ENCODE data around the gene JAKMIP3.

Gene JAKMIP3

DNA sequence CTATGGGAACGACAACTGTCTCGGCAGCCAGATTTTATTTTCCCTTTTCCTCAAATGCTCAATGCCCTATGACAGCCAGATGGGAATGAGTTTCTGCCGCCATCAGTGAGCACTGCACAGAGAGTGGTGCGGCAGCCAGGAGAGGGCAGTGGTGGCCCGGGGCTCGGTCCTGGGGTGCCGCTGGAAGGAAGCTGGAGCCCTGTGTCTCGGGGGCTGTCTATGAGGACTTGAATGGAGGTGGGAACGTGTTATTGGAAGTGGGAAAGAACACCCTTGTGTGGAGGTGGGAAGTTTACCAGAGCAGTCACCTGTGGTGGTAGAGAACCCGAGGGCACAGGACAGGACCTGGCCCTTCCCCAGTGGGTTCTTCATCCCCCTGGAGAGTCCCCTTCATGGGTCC, 35.8 kb downstream of the JAKMIP3 start:
- H3K4me3 ChIP-seq (replicated peaks; ENCODE audit: low read depth, low read length): no peak overlapping the region
- no peak for TF ChIP-seq CTCF (IDR thresholded peaks at IDR 0.05; ENCODE audit: low read length, missing control alignments)
- no peak for DNase-seq (ENCODE audit: low read depth)

- TF ChIP-seq CTCF (IDR thresholded peaks at IDR 0.05; ENCODE audit: low read length, missing control alignments): no peak
- no peak for DNase-seq (ENCODE audit: low read depth)
- H3K4me3 ChIP-seq (replicated peaks; ENCODE audit: low read depth, low read length): no peak overlapping the region
Observed at GRCh38 chr10:132102071-132102716, 36.4 kb downstream of the JAKMIP3 start.

DNA sequence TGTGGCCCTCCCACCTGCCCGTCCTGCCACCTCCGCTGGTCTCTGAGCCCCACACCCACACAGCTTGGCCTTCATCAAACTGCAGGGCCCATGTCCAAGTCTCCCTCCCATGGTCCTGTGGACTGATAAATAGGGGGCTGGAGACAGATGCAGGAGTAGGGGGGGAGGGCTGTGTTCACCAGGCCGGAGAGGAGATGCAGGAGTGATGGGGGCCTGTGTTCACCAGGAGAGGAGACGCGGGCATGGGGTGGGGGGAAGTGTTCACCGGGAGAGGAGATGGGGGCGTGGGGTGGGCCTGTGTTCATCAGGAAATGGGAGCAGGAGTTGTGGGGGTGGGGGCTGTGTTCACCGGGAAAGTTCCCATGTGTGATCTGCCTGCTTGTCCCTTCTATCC, 37.0 kb downstream of the JAKMIP3 start:
- DNase-seq (ENCODE audit: low read depth): no peak
- H3K4me3 ChIP-seq (replicated peaks; ENCODE audit: low read depth, low read length): no peak overlapping the region
- TF ChIP-seq CTCF (IDR thresholded peaks at IDR 0.05; ENCODE audit: low read length, missing control alignments): no peak

DNA sequence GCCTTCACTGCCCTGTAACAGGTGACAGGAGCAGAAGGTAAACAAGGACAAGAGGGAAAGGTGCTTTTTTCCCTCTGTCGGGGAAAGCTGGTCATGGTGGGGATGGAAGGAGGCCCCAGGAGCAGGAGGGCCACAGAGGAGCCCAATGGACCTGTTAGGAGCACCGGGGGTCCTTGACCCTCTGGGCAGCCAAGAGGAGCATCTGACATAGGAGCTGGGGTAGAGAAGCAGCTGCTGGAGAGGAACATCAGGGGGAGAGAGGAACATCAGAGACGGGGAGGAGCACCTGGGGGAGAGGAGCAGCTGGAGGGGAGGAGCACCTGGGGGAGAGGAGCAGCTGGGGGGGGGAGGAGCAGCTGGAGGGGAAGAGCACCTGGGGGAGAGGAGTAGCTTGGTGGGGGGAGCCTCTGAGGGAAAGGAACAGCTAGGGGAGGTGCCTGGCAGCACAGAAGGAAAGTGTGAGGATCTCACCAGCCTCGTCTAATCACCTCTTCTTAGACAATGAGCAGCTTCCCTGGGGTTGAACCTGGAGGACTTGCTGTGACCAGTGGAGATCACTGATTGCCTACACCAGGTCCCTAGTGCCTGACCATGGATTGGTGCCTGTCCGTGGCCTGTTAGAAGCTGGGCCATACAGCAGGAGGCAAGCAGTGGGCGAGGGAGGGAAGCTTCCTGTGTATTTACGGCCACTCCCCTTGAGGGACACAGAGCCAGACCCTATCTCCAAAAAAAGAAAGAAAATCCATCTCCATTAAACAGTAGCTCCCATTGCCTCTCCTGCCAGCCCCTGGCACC, 37.6 kb downstream of the JAKMIP3 start:
- no peak for TF ChIP-seq CTCF (IDR thresholded peaks at IDR 0.05; ENCODE audit: low read length, missing control alignments)
- H3K4me3 ChIP-seq (replicated peaks; ENCODE audit: low read depth, low read length): no peak overlapping the region

DNA sequence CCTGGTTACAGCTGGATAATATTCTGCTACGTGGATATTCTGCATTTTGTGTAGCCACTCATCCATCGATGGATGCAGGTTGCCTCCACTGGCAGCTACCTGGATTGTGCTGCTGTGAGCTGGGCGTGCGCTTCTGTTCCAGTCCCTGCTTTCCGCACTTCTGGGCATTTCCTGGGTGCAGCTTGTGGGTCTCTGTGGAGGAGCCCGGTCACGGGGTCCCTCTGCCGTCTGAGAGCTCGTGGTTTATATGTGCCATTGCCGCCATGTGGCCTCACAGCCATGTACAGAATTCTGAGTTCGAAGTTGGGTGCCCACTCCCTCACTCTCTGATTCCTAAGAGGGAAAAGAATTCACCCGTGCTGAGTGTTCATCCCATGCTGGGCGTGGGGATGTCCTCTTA, 38.3 kb downstream of the JAKMIP3 start:
- no peak overlapping the region for H3K4me3 ChIP-seq (replicated peaks; ENCODE audit: low read depth, low read length)
- TF ChIP-seq CTCF (IDR thresholded peaks at IDR 0.05; ENCODE audit: low read length, missing control alignments): no peak
- DNase-seq (ENCODE audit: low read depth): no peak

More for the DNA sequence above, 37.6 kb downstream of the JAKMIP3 start:
- DNase-seq (ENCODE audit: low read depth): no peak

- no peak overlapping the region for H3K4me3 ChIP-seq (replicated peaks; ENCODE audit: low read depth, low read length)
- DNase-seq (ENCODE audit: low read depth): no peak
Observed at GRCh38 chr10:132104471-132105301, 38.9 kb downstream of the JAKMIP3 start.

More at GRCh38 chr10:132104471-132105301, 38.9 kb downstream of the JAKMIP3 start:
- TF ChIP-seq CTCF (IDR thresholded peaks at IDR 0.05; ENCODE audit: low read length, missing control alignments): no peak
